Liver (tissue), 9 donors: ENCODE results near the gene TK1. TPM values are rescaled to one million over a fixed set of nuclear protein-coding genes. Genes with fewer than 3 reads are reported as not detected.

Experiments used
- DNase-seq: peaks from one replicate; pipeline ENCODE4 v3.0.0-alpha.2; 2017; ENCODE audit warnings: low spot score
- H3K27ac ChIP-seq, 2 donors: one replicate each; pipeline ENCODE4 v1.7.0; 2013; ENCODE audit warnings: inconsistent platforms in 2 of 2, low read length in 2 of 2, control low read depth in 1 of 2, low read depth in 1 of 2, mild to moderate bottlenecking in 1 of 2
- H3K27me3 ChIP-seq, 4 donors: one replicate each; pipeline versions ENCODE4 v1.6.1 to v1.7.0; 2013; ENCODE audit warnings: low read length in 3 of 4, inconsistent platforms in 1 of 4, mild to moderate bottlenecking in 1 of 4, moderate library complexity in 1 of 4; ENCODE audit not compliant: control insufficient read depth in 4 of 4, insufficient read depth in 4 of 4
- H3K36me3 ChIP-seq, 4 donors: one replicate each; pipeline versions ENCODE4 v1.6.1 to v1.7.0; 2013; ENCODE audit warnings: low read length in 3 of 4, mild to moderate bottlenecking in 3 of 4, low read depth in 1 of 4, moderate library complexity in 1 of 4; ENCODE audit not compliant: control insufficient read depth in 4 of 4, insufficient read depth in 3 of 4
- H3K4me1 ChIP-seq, 4 donors: one replicate each; pipeline versions ENCODE4 v1.6.1 to v1.7.0; 2013; ENCODE audit warnings: low read length in 3 of 4, mild to moderate bottlenecking in 3 of 4, moderate library complexity in 1 of 4; ENCODE audit not compliant: control insufficient read depth in 4 of 4, insufficient read depth in 4 of 4
- H3K4me3 ChIP-seq, 3 donors: one replicate each; pipeline versions ENCODE4 v1.6.1 to v1.7.0; 2013; ENCODE audit warnings: low read length in 3 of 3, control low read depth in 1 of 3, low read depth in 1 of 3, mild to moderate bottlenecking in 1 of 3
- H3K9ac ChIP-seq, 2 donors: one replicate each; pipeline ENCODE4 v1.7.0; 2013; ENCODE audit warnings: low read length in 2 of 2, mild to moderate bottlenecking in 2 of 2, moderate library complexity in 2 of 2, control low read depth in 1 of 2, low read depth in 1 of 2
- H3K9me3 ChIP-seq, 4 donors: one replicate each; pipeline versions ENCODE4 v1.6.1 to v1.7.0; 2013; ENCODE audit warnings: low read length in 3 of 4; ENCODE audit not compliant: control insufficient read depth in 4 of 4
- ATF3 ChIP-seq: IDR thresholded peaks from 2 replicates; pipeline ENCODE4 v1.6.1; 2016; ENCODE audit warnings: antibody characterized with exemption
- EGR1 ChIP-seq, 2 donors: IDR thresholded peaks; 2 replicates each; pipeline ENCODE4 v1.6.1; 2016 to 2018; ENCODE audit warnings: antibody characterized with exemption in 2 of 2, low read depth in 2 of 2
- FOXA1 ChIP-seq: IDR thresholded peaks from 2 replicates; pipeline ENCODE4 v1.6.1; 2016; ENCODE audit warnings: antibody characterized with exemption
- FOXA2 ChIP-seq: IDR thresholded peaks from 2 replicates; pipeline ENCODE4 v1.6.1; 2016; ENCODE audit warnings: antibody characterized with exemption
- GABPA ChIP-seq, 2 donors: IDR thresholded peaks in 1 of 2; conservative IDR thresholded peaks in 1 of 2; 2 replicates each; pipeline ENCODE4 v1.6.1; 2016; ENCODE audit warnings: antibody characterized with exemption in 2 of 2, mild to moderate bottlenecking in 1 of 2, moderate library complexity in 1 of 2
- HNF4A ChIP-seq, 2 donors: conservative IDR thresholded peaks; 2 replicates each; pipeline ENCODE4 v1.6.1; 2016; ENCODE audit warnings: antibody characterized with exemption in 2 of 2, mild to moderate bottlenecking in 2 of 2
- HNF4G ChIP-seq: IDR thresholded peaks from 2 replicates; pipeline ENCODE4 v1.6.1; 2016; ENCODE audit warnings: antibody characterized with exemption
- JUND ChIP-seq, 2 donors: IDR thresholded peaks; 2 replicates each; pipeline ENCODE4 v1.6.1; 2016; ENCODE audit warnings: antibody characterized with exemption in 2 of 2
- MAX ChIP-seq: IDR thresholded peaks from 2 replicates; pipeline ENCODE4 v1.6.1; 2016; ENCODE audit warnings: antibody characterized with exemption
- NR2F2 ChIP-seq: IDR thresholded peaks from 2 replicates; pipeline ENCODE4 v1.6.1; 2016; ENCODE audit warnings: antibody characterized with exemption
- RAD21 ChIP-seq, 2 donors: IDR thresholded peaks; 2 replicates each; pipeline ENCODE4 v1.6.1; 2016; ENCODE audit warnings: antibody characterized with exemption in 2 of 2, mild to moderate bottlenecking in 2 of 2
- REST ChIP-seq: IDR thresholded peaks from 2 replicates; pipeline ENCODE4 v1.6.1; 2016; ENCODE audit warnings: antibody characterized with exemption, mild to moderate bottlenecking
- RXRA ChIP-seq, 2 donors: IDR thresholded peaks; 2 replicates each; pipeline ENCODE4 v1.6.1; 2017 to 2018; ENCODE audit warnings: antibody characterized with exemption in 2 of 2, mild to moderate bottlenecking in 1 of 2
- SP1 ChIP-seq: IDR thresholded peaks from 2 replicates; pipeline ENCODE4 v1.6.1; 2018; ENCODE audit warnings: antibody characterized with exemption, mild to moderate bottlenecking
- TAF1 ChIP-seq: conservative IDR thresholded peaks from 2 replicates; pipeline ENCODE4 v1.6.1; 2016; ENCODE audit warnings: antibody characterized with exemption, mild to moderate bottlenecking
- YY1 ChIP-seq: IDR thresholded peaks from 2 replicates; pipeline ENCODE4 v1.6.1; 2016; ENCODE audit warnings: antibody characterized with exemption, mild to moderate bottlenecking
- ZBTB33 ChIP-seq: IDR thresholded peaks from 2 replicates; pipeline ENCODE4 v1.6.1; 2016; ENCODE audit warnings: antibody characterized with exemption
- WGBS: extraction: QIAGEN DNeasy Blood & Tissue Kit; methylation state at CpG from one replicate; pipeline ENCODE4 v1.1.7; 2013; 5-methylcytosine and 5-hydroxymethylcytosine counted together
- polyA plus RNA-seq, 2 donors: library from polyadenylated mRNA; stranded (reverse) in 1 of 2; unstranded in 1 of 2; fragments of 200-250 nt in 1 of 2; fragments of >200 nt in 1 of 2; fragmentation: Nextera tagmentation in 1 of 2; extraction: Ambion mirVana in 1 of 2; gene quantifications; one replicate each; pipeline versions ENCODE4 v1.2.1 to v1.2.3, GENCODE V29; 2013 to 2015
- total RNA-seq, 2 donors: library from RNA; depleted of rRNA; stranded (reverse); fragments of >200 nt; gene quantifications; one replicate each; pipeline ENCODE4 v1.2.3, GENCODE V29; 2014
- donor health status: healthy.
- donor health status: healthy.
- donor health status: healthy.
- donor health status: healthy.
- donor health status: healthy.

TK1 gene
- total and polyA plus RNA-seq, 4 donors, result 0.84 to 97.6 (median 10.1) TPM

GRCh38 chr17:78147315-78147998 lies 39.4 kb downstream of the TK1 start:
- Histone ChIP-seq H3K27me3 (no peaks in the 10 kb centered on the region), H3K36me3 (no peaks in the 10 kb centered on the region), H3K4me3 (no peak overlapping the region), H3K27ac (no peak overlapping the region), H3K4me1 (peaks cover 8 to 27% (median 19%) of the 10 kb centered on the region in 4 donors), H3K9me3 (no peaks in the 10 kb centered on the region), H3K9ac (no peak overlapping the region)
- no peak for TF ChIP-seq SP1
- no peak for TF ChIP-seq HNF4A (conservative IDR thresholded peaks at IDR 0.05)
- TF ChIP-seq NR2F2, result no peak
- no peak for TF ChIP-seq FOXA2
- no peak for TF ChIP-seq YY1
- no peak for TF ChIP-seq ZBTB33
- no peak for TF ChIP-seq JUND (IDR thresholded peaks at IDR 0.05)
- no peak for TF ChIP-seq REST
- no peak for TF ChIP-seq EGR1 (IDR thresholded peaks at IDR 0.05; ENCODE audit: low read depth in 2 of 2)
- TF ChIP-seq ATF3, result no peak
- TF ChIP-seq MAX, result no peak
- TF ChIP-seq TAF1, result no peak
- no peak for TF ChIP-seq RAD21 (IDR thresholded peaks at IDR 0.05)
- TF ChIP-seq FOXA1, result no peak
- no peak for TF ChIP-seq GABPA (IDR thresholded peaks at IDR 0.05 in 1 of 2, conservative IDR thresholded peaks at IDR 0.05 in 1 of 2)
- DNase-seq, result peak; percentile 34
- WGBS, result 75% methylated on average over 8 of the region's 8 CpGs

GRCh38 chr17:78146881-78147280 lies 40.0 kb downstream of the TK1 start:
- no peak overlapping the region for H3K27ac ChIP-seq
- H3K36me3 ChIP-seq, result no peaks in the 10 kb centered on the region
- DNase-seq, result no peak
- no peaks in the 10 kb centered on the region for H3K27me3 ChIP-seq
- H3K4me3 ChIP-seq, result no peak overlapping the region
- H3K4me1 ChIP-seq, result peaks cover 8 to 27% (median 19%) of the 10 kb centered on the region in 4 donors
- no peak for TF ChIP-seq NR2F2
- TF ChIP-seq GABPA (IDR thresholded peaks at IDR 0.05 in 1 of 2, conservative IDR thresholded peaks at IDR 0.05 in 1 of 2), result no peak
- no peak for TF ChIP-seq HNF4G
- TF ChIP-seq JUND (IDR thresholded peaks at IDR 0.05), result no peak
- no peak for TF ChIP-seq MAX
- TF ChIP-seq RXRA (IDR thresholded peaks at IDR 0.05), result no peak
- no peak for TF ChIP-seq ATF3
- TF ChIP-seq YY1, result no peak
- no peak for TF ChIP-seq REST
- 88% methylated on average over 6 of the region's 6 CpGs for whole genome bisulfite sequencing
- no peaks in the 10 kb centered on the region for H3K9me3 ChIP-seq
- H3K9ac ChIP-seq, result no peak overlapping the region
